Measurements from ENCODE around the gene ERCC2. TPM values are rescaled to one million over a fixed set of nuclear protein-coding genes. Genes with fewer than 3 reads are reported as not detected.
"Not testable (repeated sequence)": the region's sequence is repeated elsewhere in the genome, so short reads cannot be mapped to it uniquely, and the experiment has no call there.

Gene ERCC2
- total RNA-seq, 1 experiment from 2014 or later = 102 TPM

- ChIA-PET CTCF (interaction anchor here (1.5 to 3.8 kb wide), 2 partner anchors 14 to 62 kb away, joined by 4 to 21 read pairs; partner anchors contain the start of gene PPP1R13L), POLR2A (interaction anchor here (0.9 kb wide), 1 partner anchor 11 kb away, joined by 3 read pairs; no protein-coding TSS in a partner anchor)
- TF ChIP-seq PRRX2 (CRISPR knock-in tag; IDR thresholded peaks at IDR 0.05) = no peak
- Mint-ChIP-seq H3K4me1 (peaks cover 4% of the 10 kb centered on the region; the same call in 1 of the 2 replicates), H3K27me3 (ENCODE audit: low read depth) (no peaks in the 10 kb centered on the region), H3K4me3 (no peak overlapping the region), H3K36me3 (peaks cover 30% of the 10 kb centered on the region), H3K27ac (peak overlapping the region; percentile 70), H3K9me3 (no peaks in the 10 kb centered on the region)
- ATAC-seq (no peak), DNase-seq (ENCODE audit: low spot score) (no peak)
Observed at GRCh38 chr19:45417151-45417550, 46.8 kb upstream of the ERCC2 start.

GRCh38 chr19:45414468-45414867, 44.1 kb upstream of the ERCC2 start:
- TF ChIP-seq ATF3 (CRISPR knock-in tag; conservative IDR thresholded peaks at IDR 0.05) (no peak), E2F5 (CRISPR knock-in tag; IDR thresholded peaks at IDR 0.05) (no peak), RORB (CRISPR knock-in tag; IDR thresholded peaks at IDR 0.05) (no peak), FOXJ3 (CRISPR knock-in tag; IDR thresholded peaks at IDR 0.05; ENCODE audit: borderline replicate concordance) (no peak), JAZF1 (CRISPR knock-in tag; IDR thresholded peaks at IDR 0.05) (no peak), HMGA2 (CRISPR knock-in tag; IDR thresholded peaks at IDR 0.05) (no peak), ZSCAN18 (CRISPR knock-in tag; IDR thresholded peaks at IDR 0.05) (no peak), USF2 (CRISPR knock-in tag; IDR thresholded peaks at IDR 0.05) (no peak), ELF4 (CRISPR knock-in tag; IDR thresholded peaks at IDR 0.05; ENCODE audit: low read depth) (no peak), CBFB (CRISPR knock-in tag; IDR thresholded peaks at IDR 0.05; ENCODE audit: low read depth) (no peak), CREB1 (CRISPR knock-in tag; IDR thresholded peaks at IDR 0.05) (no peak), ZNF396 (CRISPR knock-in tag; IDR thresholded peaks at IDR 0.05; ENCODE audit: borderline replicate concordance) (no peak), NR1H2 (CRISPR knock-in tag; IDR thresholded peaks at IDR 0.05) (no peak), JUN (CRISPR knock-in tag; IDR thresholded peaks at IDR 0.05) (no peak)
- ATAC-seq (no peak), DNase-seq (ENCODE audit: low spot score) (no peak)
- Mint-ChIP-seq H3K4me1 (no peaks in the 10 kb centered on the region), H3K36me3 (peaks cover 33% of the 10 kb centered on the region), H3K4me3 (no peak overlapping the region), H3K9me3 (no peaks in the 10 kb centered on the region), H3K27me3 (ENCODE audit: low read depth) (no peaks in the 10 kb centered on the region), H3K27ac (no peak overlapping the region)
- POLR2A ChIA-PET = interaction anchor here (0.6 to 1.0 kb wide), 2 partner anchors 14 to 31 kb away, joined by 5 read pairs; no protein-coding TSS in a partner anchor
- CTCF ChIA-PET = interaction anchor here (0.6 to 3.8 kb wide), 6 partner anchors 11 to 68 kb away, joined by 3 to 21 read pairs (median 3); partner anchors contain the start of gene PPP1R13L

- ATAC-seq (no peak), DNase-seq (ENCODE audit: low spot score) (no peak)
- Mint-ChIP-seq H3K27ac (no peak overlapping the region), H3K4me1 (no peaks in the 10 kb centered on the region), H3K36me3 (peaks cover 41% of the 10 kb centered on the region), H3K4me3 (no peak overlapping the region), H3K27me3 (ENCODE audit: low read depth) (no peaks in the 10 kb centered on the region), H3K9me3 (no peaks in the 10 kb centered on the region)
- CTCF ChIA-PET = interaction anchor here (0.9 to 1.7 kb wide), 5 partner anchors 10 to 65 kb away, joined by 3 to 6 read pairs (median 3); no protein-coding TSS in a partner anchor
- TF ChIP-seq ATF3 (CRISPR knock-in tag; conservative IDR thresholded peaks at IDR 0.05) = no peak
- TF ChIP-seq ZNF121 (CRISPR knock-in tag; IDR thresholded peaks at IDR 0.05) = no peak
- no peak for TF ChIP-seq CBFB (CRISPR knock-in tag; IDR thresholded peaks at IDR 0.05; ENCODE audit: low read depth)
- TF ChIP-seq ZNF396 (CRISPR knock-in tag; IDR thresholded peaks at IDR 0.05; ENCODE audit: borderline replicate concordance) = no peak
- no peak for TF ChIP-seq NFE2L1 (CRISPR knock-in tag; IDR thresholded peaks at IDR 0.05)
- no peak for TF ChIP-seq JAZF1 (CRISPR knock-in tag; IDR thresholded peaks at IDR 0.05)
- TF ChIP-seq USF1 (CRISPR knock-in tag; IDR thresholded peaks at IDR 0.05) = no peak
- TF ChIP-seq CREB1 (CRISPR knock-in tag; IDR thresholded peaks at IDR 0.05) = no peak
- no peak for TF ChIP-seq ZNF512 (CRISPR knock-in tag; IDR thresholded peaks at IDR 0.05; ENCODE audit: borderline replicate concordance)
- no peak for TF ChIP-seq PRRX2 (CRISPR knock-in tag; IDR thresholded peaks at IDR 0.05)
- no peak for TF ChIP-seq SMAD4 (CRISPR knock-in tag; IDR thresholded peaks at IDR 0.05)
- no peak for TF ChIP-seq NR2C2 (CRISPR knock-in tag; IDR thresholded peaks at IDR 0.05)
- POLR2A ChIA-PET = no interaction called here
Observed at GRCh38 chr19:45413497-45413896, 43.1 kb upstream of the ERCC2 start.

GRCh38 chr19:45410330-45410729, 40.0 kb upstream of the ERCC2 start:
- H3K4me3 Mint-ChIP-seq; POLR2A ChIA-PET; H3K27me3 Mint-ChIP-seq (ENCODE audit: low read depth); H3K9me3 Mint-ChIP-seq; ATAC-seq; CTCF ChIA-PET; H3K4me1 Mint-ChIP-seq; H3K27ac Mint-ChIP-seq; DNase-seq (ENCODE audit: low spot score): not testable (repeated sequence)
- H3K36me3 Mint-ChIP-seq = peaks cover 35% of the 10 kb centered on the region
